GM23338 (cell line): ENCODE measurements around the gene TTPAL. TPM values are rescaled to one million over a fixed set of nuclear protein-coding genes. Genes with fewer than 3 reads are reported as not detected.

Source experiments
- ATAC-seq: fragments of 200-7000 bp; cut with Tn5 transposase; 3 replicates; pipeline ENCODE4 v1.9.1; 2020
- DNase-seq: peaks from one replicate; pipeline ENCODE4 v3.0.0-alpha.2; 2015; ENCODE audit warnings: low spot score
- H2AFZ ChIP-seq: fragments of 200-600 bp; sonication (generic); 2 replicates; pipeline ENCODE4 v1.8.0; 2016; ENCODE audit warnings: antibody characterized with exemption, mild to moderate bottlenecking, moderate library complexity
- H3F3A ChIP-seq: fragments of 200-600 bp; sonication (generic); replicated peaks from 2 replicates; pipeline ENCODE4 v1.8.0; 2017; ENCODE audit warnings: antibody characterized with exemption, mixed run types, low read depth
- H3K27ac ChIP-seq: fragments of 200-600 bp; sonication (generic); 2 replicates; pipeline ENCODE4 v1.6.1; 2016; ENCODE audit warnings: low read depth
- H3K27me3 ChIP-seq: fragments of 200-600 bp; sonication (generic); 2 replicates; pipeline ENCODE4 v1.8.0; 2016; ENCODE audit warnings: mild to moderate bottlenecking, mixed run types, moderate library complexity; ENCODE audit not compliant: insufficient read depth
- H3K36me3 ChIP-seq: fragments of 200-600 bp; sonication (generic); 2 replicates; pipeline ENCODE4 v1.8.0; 2016; ENCODE audit warnings: mild to moderate bottlenecking; ENCODE audit not compliant: insufficient read depth
- H3K4me1 ChIP-seq: fragments of 200-600 bp; sonication (generic); 2 replicates; pipeline ENCODE4 v1.8.0; 2016; ENCODE audit warnings: mild to moderate bottlenecking, moderate library complexity; ENCODE audit not compliant: insufficient read depth
- H3K4me2 ChIP-seq: fragments of 200-600 bp; sonication (generic); 2 replicates; pipeline ENCODE4 v1.7.1; 2017; ENCODE audit warnings: mixed run types
- H3K4me3 ChIP-seq: fragments of 200-600 bp; sonication (generic); 2 replicates; pipeline ENCODE4 v1.6.1; 2016; ENCODE audit warnings: mixed run types
- H3K79me2 ChIP-seq: fragments of 200-600 bp; sonication (generic); replicated peaks from 2 replicates; pipeline ENCODE4 v1.8.0; 2017; ENCODE audit warnings: mild to moderate bottlenecking; ENCODE audit not compliant: insufficient read depth
- H3K9me2 ChIP-seq: fragments of 200-600 bp; sonication (generic); 2 replicates; pipeline ENCODE4 v1.8.0; 2017; ENCODE audit not compliant: insufficient read depth
- H4K20me1 ChIP-seq: fragments of 200-600 bp; sonication (generic); replicated peaks from 2 replicates; pipeline ENCODE4 v1.8.0; 2017; ENCODE audit warnings: mild to moderate bottlenecking; ENCODE audit not compliant: insufficient read depth
- H3K27ac Mint-ChIP-seq: 2 replicates; pipeline ENCODE4 v1.8.0; 2020; ENCODE audit warnings: inconsistent platforms, mild to moderate bottlenecking, moderate library complexity, mixed read lengths
- H3K27me3 Mint-ChIP-seq: 3 replicates; pipeline ENCODE4 v1.8.0; 2022; ENCODE audit warnings: low read depth, mild to moderate bottlenecking, moderate library complexity, mixed read lengths, inconsistent platforms; ENCODE audit not compliant: insufficient read depth, poor library complexity
- H3K36me3 Mint-ChIP-seq: 3 replicates; pipeline ENCODE4 v1.8.0; 2021; ENCODE audit warnings: low read depth, mild to moderate bottlenecking, inconsistent platforms, moderate library complexity, mixed read lengths
- H3K4me1 Mint-ChIP-seq: 3 replicates; pipeline ENCODE4 v1.8.0; 2020; ENCODE audit warnings: mild to moderate bottlenecking, inconsistent platforms, mixed read lengths
- H3K4me3 Mint-ChIP-seq: 3 replicates; pipeline ENCODE4 v1.8.0; 2021; ENCODE audit warnings: moderate library complexity, mild to moderate bottlenecking, inconsistent platforms, mixed read lengths
- H3K9me3 Mint-ChIP-seq: 3 replicates; pipeline ENCODE4 v1.8.0; 2020; ENCODE audit warnings: moderate library complexity, mild to moderate bottlenecking, inconsistent platforms, mixed read lengths
- CREB1 ChIP-seq: fragments of 250-450 bp; sonication (Bioruptor Pico); IDR thresholded peaks from 2 replicates; pipeline ENCODE4 v1.5.0; 2020; ENCODE audit warnings: low read depth, mild to moderate bottlenecking, moderate library complexity
- CTCF ChIP-seq, 2 experiments: fragments of 200-600 bp in 1 of 2; sonication (generic) in 1 of 2; conservative IDR thresholded peaks; 2 replicates each; pipeline versions ENCODE4 v1.5.1 to v1.6.1; 2016 to 2017; ENCODE audit warnings: antibody characterized with exemption in 2 of 2, low read depth in 2 of 2, mild to moderate bottlenecking in 2 of 2, moderate library complexity in 1 of 2
- EZH2 ChIP-seq: fragments of 200-600 bp; sonication (generic); IDR thresholded peaks from one replicate; pipeline ENCODE4 v1.8.0; 2017; ENCODE audit warnings: antibody characterized with exemption, mild to moderate bottlenecking, low read depth; ENCODE audit not compliant: unreplicated experiment
- JUNB ChIP-seq: IDR thresholded peaks from one replicate; pipeline ENCODE4 v1.6.1; 2016; ENCODE audit warnings: antibody characterized with exemption; ENCODE audit not compliant: unreplicated experiment
- NANOG ChIP-seq: IDR thresholded peaks from 2 replicates; pipeline ENCODE4 v1.6.1; 2016; ENCODE audit warnings: antibody characterized with exemption, borderline replicate concordance
- POLR2AphosphoS5 ChIP-seq: IDR thresholded peaks from 2 replicates; pipeline ENCODE4 v1.6.1; 2016; ENCODE audit warnings: antibody characterized with exemption, low read depth
- REST ChIP-seq: IDR thresholded peaks from one replicate; pipeline ENCODE4 v1.6.1; 2018; ENCODE audit warnings: antibody characterized with exemption; ENCODE audit not compliant: unreplicated experiment
- STAT1 ChIP-seq: IDR thresholded peaks from one replicate; pipeline ENCODE4 v1.6.1; 2016; ENCODE audit warnings: antibody characterized with exemption; ENCODE audit not compliant: unreplicated experiment
- ZNF114 ChIP-seq: fragments of 250-450 bp; sonication (Bioruptor Pico); IDR thresholded peaks from 2 replicates; pipeline ENCODE4 v1.5.0; 2020; ENCODE audit warnings: mild to moderate bottlenecking, moderate library complexity
- ZNF331 ChIP-seq: fragments of 250-450 bp; sonication (Bioruptor Pico); IDR thresholded peaks from 2 replicates; pipeline ENCODE4 v1.5.0; 2020; ENCODE audit warnings: low read depth, mild to moderate bottlenecking, moderate library complexity
- polyA plus RNA-seq: library from polyadenylated mRNA; unstranded; fragments of >200 nt; fragmentation: Nextera tagmentation; extraction: Ambion mirVana; gene quantifications from 2 replicates; pipeline ENCODE4 v1.2.1, GENCODE V29; 2016
- total RNA-seq: library from RNA; depleted of rRNA; stranded (reverse); fragments of >200 nt; shearing (Covaris generic); gene quantifications from 2 replicates; pipeline ENCODE4 v1.2.3, GENCODE V29; 2014
- TF ChIP-seq, protein P1 (sequence below): IDR thresholded peaks from 2 replicates; pipeline ENCODE4 v1.6.1; 2016; ENCODE audit warnings: antibody characterized with exemption

TTPAL gene
- total and polyA plus RNA-seq, 2 experiments from 2014 or later = 3.7 to 10.2 TPM

GRCh38 chr20:44439318-44439717 lies 36.4 kb upstream of the TTPAL start:
- H3K27ac Mint-ChIP-seq = no peak overlapping the region
- H3K4me2 ChIP-seq = no peak overlapping the region
- H3K79me2 ChIP-seq = no peaks in the 10 kb centered on the region
- H3K27ac ChIP-seq = no peak overlapping the region
- H3F3A ChIP-seq = 0 out of 2 replicates have a peak, but pooled peaks cover 3% of the 10 kb centered on the region
- no peak for TF ChIP-seq STAT1
- no peak for TF ChIP-seq POLR2AphosphoS5
- TF ChIP-seq, protein P1, sequence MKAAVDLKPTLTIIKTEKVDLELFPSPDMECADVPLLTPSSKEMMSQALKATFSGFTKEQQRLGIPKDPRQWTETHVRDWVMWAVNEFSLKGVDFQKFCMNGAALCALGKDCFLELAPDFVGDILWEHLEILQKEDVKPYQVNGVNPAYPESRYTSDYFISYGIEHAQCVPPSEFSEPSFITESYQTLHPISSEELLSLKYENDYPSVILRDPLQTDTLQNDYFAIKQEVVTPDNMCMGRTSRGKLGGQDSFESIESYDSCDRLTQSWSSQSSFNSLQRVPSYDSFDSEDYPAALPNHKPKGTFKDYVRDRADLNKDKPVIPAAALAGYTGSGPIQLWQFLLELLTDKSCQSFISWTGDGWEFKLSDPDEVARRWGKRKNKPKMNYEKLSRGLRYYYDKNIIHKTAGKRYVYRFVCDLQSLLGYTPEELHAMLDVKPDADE = no peak
- no peak for TF ChIP-seq EZH2
- TF ChIP-seq REST = no peak
- no peak for TF ChIP-seq CREB1 (CRISPR knock-in tag)
- no peaks in the 10 kb centered on the region for H4K20me1 ChIP-seq
- H3K9me3 Mint-ChIP-seq = no peaks in the 10 kb centered on the region; the same call in 2 of the 3 replicates
- no peaks in the 10 kb centered on the region for H3K4me1 Mint-ChIP-seq
- ATAC-seq (no peak), DNase-seq (no peak)
- H3K27me3 Mint-ChIP-seq = peaks cover 9% of the 10 kb centered on the region
- H2AFZ ChIP-seq = no peak overlapping the region
- H3K4me1 ChIP-seq = no peaks in the 10 kb centered on the region
- no peak overlapping the region for H3K4me3 ChIP-seq
- H3K36me3 ChIP-seq = no peaks in the 10 kb centered on the region
- no peaks in the 10 kb centered on the region for H3K27me3 ChIP-seq
- no peak overlapping the region for H3K4me3 Mint-ChIP-seq
- H3K36me3 Mint-ChIP-seq = no peaks in the 10 kb centered on the region
- no peaks in the 10 kb centered on the region for H3K9me2 ChIP-seq

DNA sequence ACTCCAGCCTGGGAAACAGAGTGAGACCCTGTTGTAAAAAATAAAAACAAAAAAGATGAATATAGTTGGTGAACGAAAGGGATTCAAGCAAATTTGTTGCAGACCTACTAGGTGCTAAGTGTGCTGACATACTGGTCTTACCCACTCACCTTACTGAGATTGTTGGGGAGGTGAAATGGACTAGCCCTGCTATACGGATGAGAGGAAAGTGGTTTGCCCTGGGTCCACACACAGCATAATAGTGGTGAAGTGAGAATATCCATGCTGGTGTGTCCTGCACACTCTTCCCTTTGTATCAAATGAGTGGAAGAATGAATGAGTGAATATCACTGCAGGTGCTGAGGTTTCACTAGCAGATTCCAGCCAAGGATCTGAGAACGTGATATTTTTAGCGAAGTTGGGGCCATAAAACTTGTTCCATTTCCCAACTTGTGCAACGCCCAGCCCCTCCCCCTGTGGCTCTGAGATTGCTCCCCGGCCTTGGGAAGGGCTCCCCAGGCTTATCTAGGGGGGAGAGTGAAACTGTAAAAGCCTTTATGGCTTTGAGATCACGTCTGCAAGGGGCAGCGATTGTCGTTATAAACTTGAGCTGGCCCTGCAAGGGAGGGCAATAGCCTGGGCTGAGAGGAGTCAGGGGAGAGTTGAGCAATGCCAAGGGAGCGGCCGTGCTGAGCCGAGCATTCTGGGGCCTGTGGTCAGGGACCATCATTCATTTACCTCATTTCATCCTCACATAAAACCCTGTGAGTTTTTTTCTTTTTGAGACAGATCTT lies 33.2 kb upstream of the TTPAL start:
- Histone ChIP-seq H3K4me2 (no peak overlapping the region), H3K4me3 (no peak overlapping the region), H2AFZ (no peak overlapping the region), H3K79me2 (no peaks in the 10 kb centered on the region), H3K9me2 (no peaks in the 10 kb centered on the region), H3K27me3 (no peaks in the 10 kb centered on the region), H3F3A (no peaks in the 10 kb centered on the region), H3K27ac (no peak overlapping the region), H3K36me3 (no peaks in the 10 kb centered on the region), H4K20me1 (no peaks in the 10 kb centered on the region), H3K4me1 (no peaks in the 10 kb centered on the region)
- no peak overlapping the region for H3K4me3 Mint-ChIP-seq
- H3K36me3 Mint-ChIP-seq = no peaks in the 10 kb centered on the region
- TF ChIP-seq POLR2AphosphoS5 = no peak
- TF ChIP-seq, protein P1 = no peak
- no peak for TF ChIP-seq ZNF331
- no peak for TF ChIP-seq JUNB
- TF ChIP-seq EZH2 = no peak
- TF ChIP-seq CREB1 (CRISPR knock-in tag) = no peak
- no peak for TF ChIP-seq ZNF114 (CRISPR knock-in tag)
- TF ChIP-seq NANOG = no peak
- TF ChIP-seq CTCF (conservative IDR thresholded peaks at IDR 0.05; ENCODE audit: low read depth in 2 of 2) = no peak
- H3K27me3 Mint-ChIP-seq = peaks cover 7% of the 10 kb centered on the region
- ATAC-seq = no peak
- H3K4me1 Mint-ChIP-seq = no peaks in the 10 kb centered on the region
- H3K9me3 Mint-ChIP-seq = no peaks in the 10 kb centered on the region; the same call in 2 of the 3 replicates
- DNase-seq = no peak
- no peak overlapping the region; the same call in 1 of the 2 replicates for H3K27ac Mint-ChIP-seq
